GM13976 (cell line): ENCODE measurements around the gene PAPOLA.

Source experiments
- DNase-seq: peaks from one replicate; pipeline ENCODE4 v3.0.0; 2012; ENCODE audit warnings: low spot score
- CTCF ChIP-seq: IDR thresholded peaks from 2 replicates; pipeline ENCODE4 v1.5.1; 2012; ENCODE audit warnings: borderline replicate concordance, mild to moderate bottlenecking; ENCODE audit not compliant: insufficient read depth; ENCODE audit errors: extremely low read depth, missing control alignments, control extremely low read depth
- in situ Hi-C: fragments of 300-500 bp; cut with MboI; formaldehyde crosslinking; loops from one replicate; pipeline ENCODE4 v1.12.0; 2022; ENCODE audit warnings: low sequenced_read_pairs, mixed read lengths, inconsistent platforms; ENCODE audit not compliant: unreplicated experiment

The PAPOLA gene

GRCh38 chr14:96586056-96586455 is 83.9 kb downstream of the PAPOLA start:
- no peak for DNase-seq
- in situ Hi-C loops = loop anchor here (10.0 kb wide), 1 partner anchor 149 kb away; no protein-coding TSS in a partner anchor
- TF ChIP-seq CTCF = no peak

- in situ Hi-C loops = loop anchor here (10.0 kb wide), 1 partner anchor 148 kb away; no protein-coding TSS in a partner anchor
- DNase-seq = no peak
Observed at GRCh38 chr14:96586921-96587822, 85.0 kb downstream of the PAPOLA start.

GRCh38 chr14:96587823-96588385 is 85.7 kb downstream of the PAPOLA start:
- no peak for DNase-seq
- in situ Hi-C loops = loop anchor here (10.0 kb wide), 1 partner anchor 147 kb away; no protein-coding TSS in a partner anchor
- no peak for TF ChIP-seq CTCF

More at GRCh38 chr14:96586921-96587822, 85.0 kb downstream of the PAPOLA start:
- TF ChIP-seq CTCF = no peak

- DNase-seq = no peak
- in situ Hi-C loops = loop anchor here (10.0 kb wide), 1 partner anchor 146 kb away; no protein-coding TSS in a partner anchor
- TF ChIP-seq CTCF = no peak
Observed at GRCh38 chr14:96588410-96589257, 86.5 kb downstream of the PAPOLA start.

GRCh38 chr14:96589577-96589976 is 87.4 kb downstream of the PAPOLA start:
- no peak for DNase-seq
- no peak for TF ChIP-seq CTCF
- in situ Hi-C loops = loop anchor here (10.0 kb wide), 1 partner anchor 145 kb away; no protein-coding TSS in a partner anchor
